GM21528 (cell line): ENCODE measurements around the gene L1CAM.

Experiments used
- ATAC-seq: cut with Tn5 transposase; IDR thresholded peaks from one replicate; pipeline ENCODE4 v1.9.1; 2021; ENCODE audit warnings: mild to moderate bottlenecking, moderate library complexity; ENCODE audit not compliant: unreplicated experiment, low FRiP score

The L1CAM gene

DNA sequence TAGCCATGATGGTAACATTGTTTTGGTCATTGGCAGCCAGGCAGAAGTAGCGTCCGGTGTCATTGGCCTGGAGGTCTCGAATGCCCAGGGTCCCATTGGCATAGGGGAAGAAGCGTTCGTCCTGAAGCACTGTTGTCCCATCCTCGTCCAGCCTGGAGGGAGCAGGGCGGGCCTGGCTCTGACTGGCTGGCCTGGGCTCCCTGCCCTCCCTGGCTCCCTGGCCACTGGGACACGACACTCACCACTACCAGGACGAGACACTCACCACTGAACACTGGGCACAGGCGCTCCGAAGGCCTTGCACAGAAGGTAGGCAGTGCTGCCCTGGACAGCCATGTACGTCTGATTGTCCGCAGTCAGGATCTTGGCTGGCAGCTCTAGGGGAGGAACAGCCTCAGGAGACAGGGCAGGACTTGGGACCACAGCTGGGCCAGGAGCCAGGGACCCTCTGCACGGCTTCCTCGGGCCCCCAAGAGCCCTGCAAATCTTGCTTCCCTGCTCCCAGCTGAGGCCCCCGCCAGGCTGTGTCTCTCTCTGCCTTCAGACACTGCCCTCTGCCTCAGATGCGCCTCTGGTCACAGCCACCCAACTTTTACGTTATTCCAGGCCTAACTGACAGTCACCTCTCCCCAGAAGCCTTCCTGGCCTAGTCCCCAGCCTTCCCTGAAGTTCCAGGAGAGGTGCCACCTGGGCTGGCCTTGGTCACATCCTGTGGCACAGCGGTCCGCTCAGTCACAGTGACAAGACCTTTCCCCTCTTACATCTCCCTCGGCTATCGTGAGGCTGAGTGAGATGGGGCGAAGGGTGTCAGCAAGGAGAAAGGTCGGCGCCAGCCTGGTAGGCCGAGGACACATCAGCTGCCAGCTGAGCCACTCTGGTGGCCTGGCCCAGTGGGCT lies 17.1 kb downstream of the L1CAM start:
- ATAC-seq, result no peak

- ATAC-seq, result no peak
Measured at GRCh38 chrX:153867671-153868070, 18.3 kb downstream of the L1CAM start.

GRCh38 chrX:153867139-153867538 lies 18.8 kb downstream of the L1CAM start:
- no peak for ATAC-seq

DNA sequence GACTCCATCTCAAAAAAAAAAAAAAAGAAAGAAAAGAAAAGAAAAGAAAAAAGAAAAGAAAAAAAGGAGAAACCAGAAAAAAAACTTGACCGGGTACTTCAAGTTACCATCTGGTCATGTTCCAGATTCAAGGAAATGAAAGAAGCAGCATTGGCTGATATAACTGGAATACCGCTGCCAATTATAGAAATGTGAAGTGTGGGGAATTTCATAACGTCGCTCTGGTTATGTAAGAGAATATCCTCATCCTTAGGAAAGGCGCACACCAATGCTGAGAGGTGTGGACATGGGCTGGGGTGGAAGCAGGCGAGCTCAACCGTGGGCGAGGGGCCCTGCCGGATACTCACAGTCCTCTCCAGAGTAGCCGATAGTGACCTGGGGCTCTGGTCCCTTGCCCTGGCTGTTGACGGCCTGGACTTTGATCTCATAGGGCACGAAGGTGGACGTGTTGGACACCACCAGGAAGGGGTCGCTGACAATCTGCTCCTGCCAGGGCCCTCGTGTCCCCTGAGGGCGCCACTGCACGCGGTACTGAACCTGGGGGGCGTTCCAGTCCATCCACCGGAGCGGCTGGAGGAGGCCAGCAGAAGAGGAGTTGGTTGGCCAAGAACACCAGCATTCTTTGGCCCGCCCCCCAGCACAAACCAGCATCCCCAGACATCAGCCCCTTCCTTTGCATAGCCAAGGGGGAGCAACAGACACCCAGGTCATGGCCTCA lies 19.5 kb downstream of the L1CAM start:
- ATAC-seq, result no peak

GRCh38 chrX:153865685-153866084 lies 20.3 kb downstream of the L1CAM start:
- ATAC-seq, result no peak

DNA sequence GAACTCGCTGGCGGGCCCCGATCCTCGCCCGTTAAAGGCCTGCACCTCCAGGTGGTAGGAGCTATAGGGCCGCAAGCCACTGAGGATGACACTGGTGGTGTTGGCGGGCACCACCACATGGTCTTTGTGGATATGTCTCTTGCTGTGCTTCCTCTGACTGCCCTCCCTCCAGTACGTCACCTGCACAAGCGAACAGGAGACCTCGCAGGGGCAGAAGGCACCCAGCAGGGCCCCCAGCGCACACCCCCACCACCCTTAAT lies 20.7 kb downstream of the L1CAM start:
- ATAC-seq, result no peak

- no peak for ATAC-seq
Measured at GRCh38 chrX:153864561-153865320, 21.2 kb downstream of the L1CAM start.

DNA sequence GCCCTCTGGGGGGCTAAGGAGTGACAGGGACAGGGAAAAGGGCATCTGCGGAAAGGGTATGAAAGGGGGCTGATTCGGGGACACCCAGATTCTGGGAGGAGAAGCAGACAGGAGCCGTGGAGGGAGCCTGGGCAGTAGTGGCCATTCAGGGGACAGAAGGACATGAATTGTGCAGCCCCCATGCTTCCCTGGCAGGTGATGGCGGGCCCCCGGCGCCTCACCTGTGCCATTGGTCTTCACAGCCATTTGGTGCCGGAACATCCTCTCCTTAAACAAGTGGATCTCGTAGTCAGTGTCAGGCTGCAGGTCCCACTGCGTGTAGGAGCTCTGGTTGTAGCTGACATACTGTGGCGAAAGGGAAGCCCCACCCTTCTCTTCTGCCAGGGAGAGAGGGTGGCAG lies 21.9 kb downstream of the L1CAM start:
- ATAC-seq, result no peak

DNA sequence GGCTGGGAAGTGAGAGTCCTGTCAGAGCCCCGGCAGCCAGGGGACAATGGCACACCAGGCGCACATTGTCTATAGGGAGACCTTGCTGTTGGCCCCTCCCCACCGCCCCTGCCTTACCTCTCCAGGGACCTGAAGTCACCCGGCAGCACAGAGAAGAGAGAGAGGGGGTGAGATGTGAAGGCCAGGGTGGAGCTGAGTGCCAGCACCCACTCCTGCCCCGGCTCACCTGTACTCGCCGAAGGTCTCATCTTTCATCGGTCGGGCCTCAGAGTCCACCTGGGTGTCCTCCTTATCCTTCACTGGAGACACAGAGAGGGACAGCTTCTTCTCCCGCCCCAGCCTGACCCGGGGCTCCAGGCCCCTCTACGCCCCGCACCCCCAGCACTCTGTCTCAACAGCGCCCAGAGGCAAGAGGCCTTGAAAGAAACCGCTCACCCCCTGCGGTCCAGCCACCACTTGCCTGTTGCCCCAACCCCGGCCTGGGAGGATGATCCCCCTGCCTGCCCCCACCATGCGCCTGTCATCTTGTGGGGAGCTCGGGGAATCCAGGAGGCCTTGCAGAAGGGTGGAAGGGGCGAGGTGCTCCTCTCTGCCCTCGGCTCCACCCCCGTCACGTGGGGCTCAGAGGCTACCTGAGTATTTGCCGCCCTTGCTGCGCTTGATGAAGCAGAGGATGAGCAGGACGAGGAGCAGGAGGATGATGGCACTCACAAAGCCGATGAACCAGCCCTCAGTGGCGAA lies 22.6 kb downstream of the L1CAM start:
- no peak for ATAC-seq

GRCh38 chrX:153862369-153863250 lies 23.4 kb downstream of the L1CAM start:
- ATAC-seq, result no peak

DNA sequence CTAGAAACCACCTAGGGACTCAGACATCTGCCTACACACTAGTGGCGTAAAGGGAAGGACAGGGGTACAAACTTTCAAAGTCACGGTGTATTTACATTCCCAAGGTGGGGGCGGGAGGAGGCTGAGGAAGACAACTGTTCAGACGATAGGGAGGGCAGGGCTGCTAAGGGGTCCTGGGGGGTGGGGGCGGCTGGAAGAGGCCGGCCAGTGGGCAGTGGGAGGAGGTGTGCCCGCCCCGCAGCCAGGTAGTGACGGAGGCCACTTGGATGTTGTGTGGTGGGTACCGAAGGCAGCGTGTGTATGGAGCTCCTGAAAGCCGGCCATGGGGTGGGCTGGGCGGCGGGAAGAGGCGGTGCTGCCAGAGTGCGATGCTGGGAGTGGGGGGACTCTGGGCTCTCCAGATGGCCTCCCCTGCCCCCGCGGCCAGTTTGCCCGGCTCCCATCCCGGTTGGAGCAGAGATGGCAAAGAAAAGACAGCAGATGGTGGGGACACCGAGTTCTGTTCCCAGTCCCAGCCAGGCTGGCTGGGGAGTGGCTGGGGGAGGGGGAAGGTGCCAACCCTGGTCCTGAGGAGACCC lies 24.2 kb downstream of the L1CAM start:
- ATAC-seq, result no peak

DNA sequence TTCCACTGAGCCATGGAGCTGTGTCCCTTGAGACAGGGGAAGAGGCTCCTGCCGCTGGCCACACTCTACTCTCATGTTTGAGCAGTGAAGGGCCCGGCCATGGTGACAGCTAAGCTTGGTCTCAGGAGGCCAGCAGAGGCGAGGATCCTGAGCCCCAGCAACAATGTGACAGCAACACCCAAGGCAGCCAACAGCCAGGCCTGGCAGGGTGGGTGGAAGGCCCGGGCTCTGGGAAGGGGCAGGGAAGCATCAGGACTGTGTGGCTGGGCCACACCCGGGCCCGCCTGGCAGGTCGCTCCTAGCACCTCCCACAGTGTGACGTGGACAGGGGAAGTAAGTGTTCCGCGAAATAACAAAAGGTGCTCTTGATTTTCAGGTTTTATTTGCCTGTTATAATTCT lies 24.8 kb downstream of the L1CAM start:
- no peak for ATAC-seq

DNA sequence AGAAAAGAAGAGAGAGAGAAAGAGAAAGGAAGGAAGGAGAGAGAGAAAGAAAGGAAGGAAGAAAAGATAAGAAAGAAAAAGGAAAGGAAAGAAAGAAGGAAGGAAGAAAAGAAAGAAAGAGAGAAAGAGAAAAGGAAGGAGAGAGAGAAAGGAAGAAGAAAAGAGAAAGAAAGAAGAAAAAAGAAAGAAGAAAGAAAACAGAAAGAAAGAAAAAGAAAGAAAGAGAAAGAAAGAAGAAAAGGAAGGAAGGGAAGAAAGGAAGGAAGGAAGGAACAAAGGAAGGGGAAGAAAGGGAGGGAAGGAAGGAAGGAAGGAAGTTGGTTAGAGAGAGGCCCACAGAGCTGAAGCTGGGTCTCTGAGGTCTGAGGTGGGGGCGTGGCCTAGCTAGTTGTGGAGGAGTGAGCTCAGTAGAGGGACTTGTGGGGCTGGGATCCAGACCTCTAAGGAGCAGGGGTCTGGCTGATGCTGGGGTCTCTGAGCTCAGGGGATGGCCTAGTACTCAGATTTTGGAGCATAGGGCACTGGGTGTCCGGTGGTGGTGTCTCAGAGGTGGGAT lies 28.5 kb downstream of the L1CAM start:
- ATAC-seq, result no peak

- no peak for ATAC-seq
Measured at GRCh38 chrX:153854702-153855101, 31.3 kb downstream of the L1CAM start.

GRCh38 chrX:153853902-153854267 lies 32.1 kb downstream of the L1CAM start:
- no peak for ATAC-seq

DNA sequence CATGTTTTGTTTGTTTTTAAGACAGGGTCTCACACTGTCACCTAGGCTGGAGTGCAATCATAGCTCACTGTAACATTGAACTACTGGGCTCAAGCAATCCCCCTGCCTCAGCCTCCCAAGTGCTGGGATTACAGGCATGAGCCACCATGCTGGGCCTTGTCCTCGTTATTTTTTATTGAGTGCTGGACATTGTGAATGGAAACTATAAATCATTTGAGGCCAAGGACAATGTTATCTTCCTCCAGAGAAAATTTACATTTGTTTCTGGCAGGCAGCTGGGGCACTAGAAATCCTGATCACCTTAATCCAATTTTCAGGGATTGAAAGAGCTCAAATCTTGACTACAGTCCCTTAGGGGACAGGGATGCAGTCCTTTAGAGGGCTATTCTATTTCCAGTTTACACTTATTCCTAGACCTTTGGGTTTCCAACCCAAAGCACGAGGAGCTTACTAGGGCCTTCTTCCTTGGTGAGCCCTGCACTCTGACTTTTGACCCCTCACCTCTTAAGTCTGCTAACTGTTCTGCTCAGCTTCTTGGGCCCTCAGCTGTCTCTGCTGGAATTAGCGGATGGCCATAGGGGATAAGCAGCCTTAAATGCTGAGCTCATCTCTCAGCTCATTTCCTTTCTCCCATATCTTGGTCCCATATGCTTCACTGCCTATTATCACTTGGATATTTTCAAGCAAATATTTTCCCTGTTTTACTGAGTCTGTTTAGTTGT lies 32.6 kb downstream of the L1CAM start:
- ATAC-seq, result no peak

GRCh38 chrX:153851981-153852380 lies 34.0 kb downstream of the L1CAM start:
- ATAC-seq, result no peak

DNA sequence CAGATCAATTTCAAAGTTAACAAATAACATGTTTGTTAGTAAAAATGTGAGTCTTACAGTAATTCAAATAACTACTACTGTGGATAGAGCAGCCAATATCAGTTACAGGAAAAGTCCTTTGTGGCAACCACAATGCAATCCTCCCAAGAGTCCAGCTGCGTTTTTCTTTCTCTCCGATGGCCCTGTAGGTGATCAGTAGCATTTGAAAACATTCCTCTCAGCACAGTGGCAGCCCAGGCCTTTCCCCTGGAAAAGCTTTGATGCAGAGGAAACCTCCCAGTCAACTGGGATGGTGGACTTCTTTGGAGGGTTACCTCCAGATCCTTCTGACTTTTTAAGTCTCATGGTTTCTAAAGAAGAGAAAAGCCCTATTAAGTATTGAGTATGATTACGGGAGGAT lies 37.6 kb downstream of the L1CAM start:
- no peak for ATAC-seq

DNA sequence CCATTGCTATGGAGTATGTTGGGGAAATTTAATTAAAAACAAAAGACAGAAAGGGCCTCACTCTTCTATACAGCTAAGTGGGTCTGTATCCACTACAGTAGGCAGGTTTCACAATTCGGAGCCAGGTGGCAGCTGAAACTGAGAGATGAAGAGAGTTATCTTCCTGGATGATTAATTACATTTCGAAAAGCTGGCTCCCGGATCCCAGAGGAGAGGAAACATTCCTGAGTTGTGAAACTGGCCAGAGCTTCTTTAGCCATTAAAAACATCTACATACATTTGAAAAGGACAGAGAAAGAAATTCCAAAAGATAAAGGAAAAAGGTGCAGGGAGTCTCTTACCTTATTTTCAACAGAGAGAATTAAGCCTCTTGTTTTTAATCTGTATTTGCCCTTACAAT lies 40.1 kb downstream of the L1CAM start:
- ATAC-seq, result no peak
